Uterus (tissue), 4 donors: ENCODE data around the gene SULT2B1. TPM values are rescaled to one million over a fixed set of nuclear protein-coding genes. Genes with fewer than 3 reads are reported as not detected.

Source experiments
- DNase-seq, 2 donors: peaks; one replicate each; pipeline ENCODE4 v3.0.0-alpha.2; 2019 to 2020
- H3K27ac ChIP-seq, 2 donors: fragments of 200-600 bp; sonication (generic); 1 replicate in 1 of 2; 2 replicates in 1 of 2; pipeline ENCODE4 v1.5.1; 2016 to 2018
- H3K27me3 ChIP-seq, 2 donors: fragments of 200-600 bp; sonication (generic); one replicate each; pipeline ENCODE4 v1.5.1; 2018 to 2019; ENCODE audit warnings: control low read depth in 1 of 2
- H3K36me3 ChIP-seq, 2 donors: fragments of 200-600 bp; sonication (generic); one replicate each; pipeline ENCODE4 v1.5.1; 2019; ENCODE audit warnings: control low read depth in 1 of 2
- H3K4me1 ChIP-seq, 2 donors: fragments of 200-600 bp; sonication (generic); one replicate each; pipeline ENCODE4 v1.5.1; 2018 to 2019; ENCODE audit warnings: control low read depth in 1 of 2
- H3K4me3 ChIP-seq, 2 donors: fragments of 200-600 bp; sonication (generic); 1 replicate in 1 of 2; 2 replicates in 1 of 2; pipeline ENCODE4 v1.5.1; 2018 to 2019; ENCODE audit warnings: mild to moderate bottlenecking in 1 of 2
- H3K9me3 ChIP-seq, 2 donors: fragments of 200-600 bp; sonication (generic); one replicate each; pipeline ENCODE4 v1.5.1; 2019; ENCODE audit warnings: control low read depth in 1 of 2
- POLR2A ChIP-seq, 2 donors: fragments of 450-650 bp; IDR thresholded peaks; one replicate each; pipeline ENCODE4 v1.6.1; 2016; ENCODE audit warnings: antibody characterized with exemption in 2 of 2, mild to moderate bottlenecking in 1 of 2, moderate library complexity in 1 of 2
- intact Hi-C: fragments of 100-400 bp; cut with DNase I; formaldehyde crosslinking; loops from one replicate; pipeline ENCODE4 v1.15.1; 2023; ENCODE audit warnings: low total_unique reads
- total RNA-seq, 4 donors: library from RNA; depleted of rRNA in 3 of 4; stranded (reverse); fragments of >200 nt in 3 of 4; gene quantifications; one replicate each; pipeline versions ENCODE4 v1.1.0 to v1.2.4, GENCODE V29; 2014 to 2023
- TF ChIP-seq, protein P1 (sequence below), 4 experiments: fragments of 200-600 bp in 2 of 4; fragments of 450-650 bp in 2 of 4; sonication (generic) in 2 of 4; IDR thresholded peaks; one replicate each; pipeline ENCODE4 v1.5.1; 2016 to 2019; ENCODE audit warnings: antibody characterized with exemption in 4 of 4, mild to moderate bottlenecking in 2 of 4, moderate library complexity in 1 of 4
- donor health status: DM: yes; HTN: yes; CAD: no.

Gene SULT2B1
- total RNA-seq, 4 donors from 2014 or later = 0.41 TPM; not detected in 3

DNA sequence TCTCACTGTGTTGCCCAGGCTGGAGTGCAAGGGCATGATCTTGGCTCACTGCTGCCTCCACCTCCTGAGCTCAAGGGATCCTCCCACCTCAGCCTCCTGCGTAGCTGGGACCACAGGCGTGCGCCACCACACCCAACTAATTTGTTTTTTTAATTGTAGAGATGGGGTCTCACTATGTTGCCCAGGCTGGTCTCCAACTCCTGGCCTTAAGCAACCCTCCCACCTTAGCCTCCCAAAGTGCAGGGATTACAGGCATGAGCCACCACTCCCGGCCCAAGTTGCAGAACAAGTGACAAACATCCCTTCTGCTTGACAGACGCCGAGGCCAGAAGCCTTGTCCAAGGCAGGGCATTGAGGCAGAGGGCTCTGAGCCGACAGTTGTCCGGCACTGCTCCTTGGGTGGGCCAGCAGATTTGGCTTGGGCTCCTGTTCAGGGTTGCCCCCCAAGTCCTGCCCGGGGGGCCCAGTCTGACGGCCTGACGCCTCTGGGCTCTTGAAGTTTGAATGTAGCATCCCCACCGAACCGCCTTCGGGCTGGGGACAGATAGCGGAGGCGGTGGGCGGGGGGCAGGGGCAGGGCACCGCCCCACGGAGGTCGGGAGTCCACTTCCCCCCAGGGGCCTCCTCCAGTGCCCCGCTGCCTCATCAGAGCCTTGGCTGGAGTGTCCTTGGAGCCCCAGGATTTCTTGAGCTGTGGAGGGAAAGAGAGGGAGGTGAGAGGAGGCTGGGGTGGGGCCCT lies 48.9 kb downstream of the SULT2B1 start:
- Histone ChIP-seq H3K27me3 (no peaks in the 10 kb centered on the region), H3K4me3 (no peak overlapping the region), H3K4me1 (no peaks in the 10 kb centered on the region), H3K9me3 (no peaks in the 10 kb centered on the region), H3K27ac (no peak overlapping the region), H3K36me3 (no peaks in the 10 kb centered on the region)
- TF ChIP-seq, protein P1, sequence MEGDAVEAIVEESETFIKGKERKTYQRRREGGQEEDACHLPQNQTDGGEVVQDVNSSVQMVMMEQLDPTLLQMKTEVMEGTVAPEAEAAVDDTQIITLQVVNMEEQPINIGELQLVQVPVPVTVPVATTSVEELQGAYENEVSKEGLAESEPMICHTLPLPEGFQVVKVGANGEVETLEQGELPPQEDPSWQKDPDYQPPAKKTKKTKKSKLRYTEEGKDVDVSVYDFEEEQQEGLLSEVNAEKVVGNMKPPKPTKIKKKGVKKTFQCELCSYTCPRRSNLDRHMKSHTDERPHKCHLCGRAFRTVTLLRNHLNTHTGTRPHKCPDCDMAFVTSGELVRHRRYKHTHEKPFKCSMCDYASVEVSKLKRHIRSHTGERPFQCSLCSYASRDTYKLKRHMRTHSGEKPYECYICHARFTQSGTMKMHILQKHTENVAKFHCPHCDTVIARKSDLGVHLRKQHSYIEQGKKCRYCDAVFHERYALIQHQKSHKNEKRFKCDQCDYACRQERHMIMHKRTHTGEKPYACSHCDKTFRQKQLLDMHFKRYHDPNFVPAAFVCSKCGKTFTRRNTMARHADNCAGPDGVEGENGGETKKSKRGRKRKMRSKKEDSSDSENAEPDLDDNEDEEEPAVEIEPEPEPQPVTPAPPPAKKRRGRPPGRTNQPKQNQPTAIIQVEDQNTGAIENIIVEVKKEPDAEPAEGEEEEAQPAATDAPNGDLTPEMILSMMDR (IDR thresholded peaks at IDR 0.05) = no peak
- no peak for TF ChIP-seq POLR2A (IDR thresholded peaks at IDR 0.05)
- DNase-seq = no peak
- intact Hi-C loops = no loop called here

DNA sequence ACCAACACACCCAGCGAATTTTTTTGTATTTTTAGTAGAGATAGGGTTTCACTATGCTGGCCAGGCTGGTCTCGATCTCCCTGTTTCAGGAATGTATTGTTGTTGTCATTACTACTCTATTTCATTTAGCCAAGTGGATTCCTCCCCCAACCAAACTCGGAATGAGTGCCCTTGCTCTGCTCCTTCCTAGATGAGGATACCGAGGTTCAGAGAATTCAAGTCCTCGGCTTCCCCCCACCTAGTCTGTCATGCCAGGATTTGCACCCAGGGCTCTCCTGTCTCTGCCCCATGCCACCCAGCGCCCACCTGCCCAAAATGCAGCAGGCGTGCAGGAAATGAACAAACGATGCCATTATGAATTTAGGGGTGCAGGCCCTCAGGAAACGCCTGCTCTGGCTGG lies 51.0 kb downstream of the SULT2B1 start:
- intact Hi-C loops = no loop called here
- Histone ChIP-seq H3K27me3 (no peaks in the 10 kb centered on the region), H3K4me3 (no peak overlapping the region), H3K9me3 (no peaks in the 10 kb centered on the region), H3K27ac (no peak overlapping the region), H3K4me1 (no peaks in the 10 kb centered on the region), H3K36me3 (no peaks in the 10 kb centered on the region)
- no peak for DNase-seq
- TF ChIP-seq, protein P1 (IDR thresholded peaks at IDR 0.05) = no peak
- no peak for TF ChIP-seq POLR2A (IDR thresholded peaks at IDR 0.05)

DNA sequence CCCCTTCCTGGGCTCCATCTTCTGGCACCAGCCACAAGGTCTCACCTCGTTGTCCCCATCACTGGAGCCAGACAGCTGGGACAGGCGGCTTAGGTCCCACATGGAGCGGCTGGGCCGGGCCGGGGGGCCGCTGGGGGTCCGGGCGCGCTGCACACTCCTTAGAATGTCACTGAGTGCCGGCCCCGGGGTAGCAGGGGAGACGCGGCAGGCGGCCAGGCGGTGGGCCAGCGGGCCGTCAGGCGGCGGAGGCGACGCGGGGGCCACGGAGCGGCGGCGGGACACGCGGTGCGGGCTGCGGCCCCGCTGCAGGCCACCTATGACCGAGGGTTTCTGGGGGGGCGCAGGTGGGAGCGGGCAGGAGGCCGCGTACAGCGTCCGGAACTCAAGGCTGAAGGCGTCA lies 51.5 kb downstream of the SULT2B1 start:
- H3K27me3 ChIP-seq = no peaks in the 10 kb centered on the region
- TF ChIP-seq, protein P1 (IDR thresholded peaks at IDR 0.05) = no peak
- no peak for TF ChIP-seq POLR2A (IDR thresholded peaks at IDR 0.05)
- H3K9me3 ChIP-seq = no peaks in the 10 kb centered on the region
- no peak overlapping the region for H3K27ac ChIP-seq
- no peaks in the 10 kb centered on the region for H3K36me3 ChIP-seq
- H3K4me1 ChIP-seq = no peaks in the 10 kb centered on the region
- no peak overlapping the region for H3K4me3 ChIP-seq
- intact Hi-C loops = no loop called here
- no peak for DNase-seq

DNA sequence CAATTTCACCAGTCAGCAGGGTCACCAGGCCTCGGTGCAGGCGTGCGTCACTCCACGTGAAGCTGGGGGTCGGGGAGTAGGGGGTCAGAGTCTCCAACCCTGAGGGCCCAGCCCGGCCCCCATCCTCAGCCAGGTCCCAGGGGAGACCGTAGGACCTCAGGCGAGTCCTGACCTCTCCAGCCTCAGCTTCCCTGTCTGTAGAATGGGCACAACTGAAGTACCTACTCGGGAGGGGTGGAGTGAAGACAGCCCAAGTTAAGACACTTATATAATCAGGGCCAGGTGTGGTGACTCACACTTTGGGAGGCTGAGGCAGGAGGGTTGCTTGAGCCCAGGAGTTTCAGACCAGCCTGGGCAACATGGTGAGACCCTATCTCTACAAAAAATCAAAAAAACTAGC lies 51.9 kb downstream of the SULT2B1 start:
- TF ChIP-seq, protein P1 (IDR thresholded peaks at IDR 0.05) = no peak
- TF ChIP-seq POLR2A (IDR thresholded peaks at IDR 0.05) = no peak
- Histone ChIP-seq H3K36me3 (no peaks in the 10 kb centered on the region), H3K27ac (no peak overlapping the region), H3K4me1 (no peaks in the 10 kb centered on the region), H3K9me3 (no peaks in the 10 kb centered on the region), H3K4me3 (no peak overlapping the region), H3K27me3 (no peaks in the 10 kb centered on the region)
- intact Hi-C loops = no loop called here
- no peak for DNase-seq

DNA sequence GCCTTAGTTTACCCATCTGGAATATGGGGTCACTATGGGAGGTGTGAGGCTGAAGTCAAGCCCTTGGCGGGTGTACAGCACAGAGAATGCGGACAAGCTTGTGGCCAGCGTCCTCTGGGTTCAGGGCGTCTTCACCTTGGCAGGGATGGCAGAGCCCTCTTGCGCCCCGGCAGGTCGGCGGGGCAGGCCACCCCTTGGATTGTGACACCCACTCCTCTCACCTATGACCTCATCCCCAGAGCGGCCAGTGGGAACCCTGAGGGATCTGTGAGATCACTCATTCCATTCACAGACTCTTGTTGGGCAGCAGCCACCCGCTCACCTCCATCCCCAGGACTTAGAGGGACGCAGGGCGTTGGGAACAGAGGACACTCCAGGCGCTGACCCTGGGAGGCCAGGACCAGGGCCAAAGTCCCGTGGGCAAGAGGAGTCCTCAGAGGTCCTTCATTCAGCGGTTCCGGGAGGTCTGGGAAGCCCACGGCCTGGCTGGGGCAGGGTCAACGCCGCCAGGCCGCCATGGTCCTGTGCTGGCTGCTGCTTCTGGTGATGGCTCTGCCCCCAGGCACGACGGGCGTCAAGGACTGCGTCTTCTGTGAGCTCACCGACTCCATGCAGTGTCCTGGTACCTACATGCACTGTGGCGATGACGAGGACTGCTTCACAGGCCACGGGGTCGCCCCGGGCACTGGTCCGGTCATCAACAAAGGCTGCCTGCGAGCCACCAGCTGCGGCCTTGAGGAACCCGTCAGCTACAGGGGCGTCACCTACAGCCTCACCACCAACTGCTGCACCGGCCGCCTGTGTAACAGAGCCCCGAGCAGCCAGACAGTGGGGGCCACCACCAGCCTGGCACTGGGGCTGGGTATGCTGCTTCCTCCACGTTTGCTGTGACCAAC lies 54.7 kb downstream of the SULT2B1 start, which contains the start of gene SPACA4:
SPACA4 (plus strand) TSS at position 280 of the 896 bp plus-strand sequence; CDS start at position 517, 237 bp downstream.
- intact Hi-C loops = no loop called here
- TF ChIP-seq, protein P1 (IDR thresholded peaks at IDR 0.05) = no peak
- TF ChIP-seq POLR2A (IDR thresholded peaks at IDR 0.05) = no peak
- H3K36me3 ChIP-seq = no peaks in the 10 kb centered on the region
- H3K27ac ChIP-seq = no peak within 1 kb of the TSS
- H3K4me1 ChIP-seq = no peaks in the 10 kb centered on the region
- no peak for DNase-seq
- H3K4me3 ChIP-seq = no peak within 1 kb of the TSS
- H3K9me3 ChIP-seq = no peaks in the 10 kb centered on the region
- H3K27me3 ChIP-seq = no peaks in the 10 kb centered on the region
